Mesenchymal stem cell (in vitro differentiated cells and primary cell): ENCODE data around the gene ALKBH7. TPM values are rescaled to one million over a fixed set of nuclear protein-coding genes. Genes with fewer than 3 reads are reported as not detected.

Source experiments
- DNase-seq: peaks from one replicate; pipeline ENCODE4 v3.0.0-alpha.2; 2013
- H2AFZ ChIP-seq: one replicate; pipeline ENCODE4 v1.6.1; 2013; ENCODE audit warnings: low read depth, mild to moderate bottlenecking, control low read depth, inconsistent platforms, low read length, moderate library complexity
- H2AK5ac ChIP-seq: 2 replicates; pipeline ENCODE4 v1.6.1; 2013; ENCODE audit warnings: low read length, moderate library complexity, mild to moderate bottlenecking, inconsistent platforms; ENCODE audit not compliant: severe bottlenecking
- H2BK120ac ChIP-seq: one replicate; pipeline ENCODE4 v1.6.1; 2013; ENCODE audit warnings: low read depth, mild to moderate bottlenecking, inconsistent platforms, low read length, moderate library complexity
- H2BK12ac ChIP-seq, 2 experiments: one replicate each; pipeline ENCODE4 v1.6.1; 2013; ENCODE audit warnings: inconsistent platforms in 2 of 2, low read length in 2 of 2, mild to moderate bottlenecking in 2 of 2, moderate library complexity in 2 of 2, control low read depth in 1 of 2
- H2BK15ac ChIP-seq: one replicate; pipeline ENCODE4 v1.6.1; 2013; ENCODE audit warnings: mild to moderate bottlenecking, low read depth, inconsistent platforms; ENCODE audit not compliant: poor library complexity, severe bottlenecking
- H2BK5ac ChIP-seq: 2 replicates; pipeline ENCODE4 v1.6.1; 2013; ENCODE audit warnings: low read depth, mild to moderate bottlenecking, low read length, control low read depth, inconsistent platforms; ENCODE audit not compliant: poor library complexity, severe bottlenecking
- H3K14ac ChIP-seq, 2 experiments: one replicate each; pipeline ENCODE4 v1.6.1; 2013; ENCODE audit warnings: inconsistent platforms in 2 of 2, low read length in 2 of 2, control low read depth in 1 of 2, mild to moderate bottlenecking in 1 of 2, moderate library complexity in 1 of 2
- H3K18ac ChIP-seq, 2 experiments: one replicate each; pipeline ENCODE4 v1.6.1; 2013; ENCODE audit warnings: inconsistent platforms in 2 of 2, low read length in 2 of 2, control low read depth in 1 of 2, low read depth in 1 of 2, mild to moderate bottlenecking in 1 of 2
- H3K23ac ChIP-seq, 2 experiments: one replicate each; pipeline ENCODE4 v1.6.1; 2013; ENCODE audit warnings: inconsistent platforms in 2 of 2, low read length in 2 of 2, mild to moderate bottlenecking in 2 of 2, moderate library complexity in 2 of 2, control low read depth in 1 of 2
- H3K27ac ChIP-seq: 2 replicates; pipeline ENCODE4 v1.5.1; 2013; ENCODE audit warnings: mild to moderate bottlenecking, moderate library complexity, low read length, control low read depth, inconsistent platforms; ENCODE audit not compliant: poor library complexity, severe bottlenecking
- H3K27me3 ChIP-seq, 2 experiments: 2 replicates each; pipeline versions ENCODE4 v1.6.1 to v1.7.0; 2013; ENCODE audit warnings: low read length in 2 of 2, mild to moderate bottlenecking in 2 of 2, moderate library complexity in 2 of 2, control low read depth in 1 of 2, inconsistent platforms in 1 of 2; ENCODE audit not compliant: control insufficient read depth in 1 of 2, insufficient read depth in 1 of 2
- H3K36me3 ChIP-seq, 2 experiments: 2 replicates each; pipeline versions ENCODE4 v1.6.1 to v1.7.0; 2013; ENCODE audit warnings: low read length in 2 of 2, control low read depth in 1 of 2, inconsistent platforms in 1 of 2, low read depth in 1 of 2, mild to moderate bottlenecking in 1 of 2; ENCODE audit not compliant: insufficient read depth in 2 of 2, control insufficient read depth in 1 of 2
- H3K4ac ChIP-seq, 2 experiments: one replicate each; pipeline ENCODE4 v1.6.1; 2013; ENCODE audit warnings: inconsistent platforms in 2 of 2, low read length in 2 of 2, mild to moderate bottlenecking in 2 of 2, moderate library complexity in 2 of 2, control low read depth in 1 of 2, low read depth in 1 of 2
- H3K4me1 ChIP-seq: 2 replicates; pipeline ENCODE4 v1.6.1; 2013; ENCODE audit warnings: low read depth, low read length, control low read depth; ENCODE audit not compliant: control insufficient read depth, insufficient read depth
- H3K4me2 ChIP-seq: 2 replicates; pipeline ENCODE4 v1.6.1; 2013; ENCODE audit warnings: low read length, mild to moderate bottlenecking, inconsistent platforms; ENCODE audit not compliant: poor library complexity, severe bottlenecking
- H3K4me3 ChIP-seq, 2 experiments: 2 replicates each; pipeline versions ENCODE4 v1.5.1 to v1.7.0; 2013; ENCODE audit warnings: low read length in 2 of 2, mild to moderate bottlenecking in 2 of 2, control low read depth in 1 of 2, low read depth in 1 of 2; ENCODE audit not compliant: insufficient read depth in 1 of 2
- H3K79me1 ChIP-seq: replicated peaks from 2 replicates; pipeline ENCODE4 v1.6.1; 2013; ENCODE audit warnings: mild to moderate bottlenecking, control low read depth, low read length, inconsistent platforms; ENCODE audit not compliant: poor library complexity, severe bottlenecking
- H3K9ac ChIP-seq: 2 replicates; pipeline ENCODE4 v1.7.0; 2013; ENCODE audit warnings: mild to moderate bottlenecking, low read length, moderate library complexity
- H3K9me3 ChIP-seq: 2 replicates; pipeline ENCODE4 v1.7.0; 2013; ENCODE audit warnings: mild to moderate bottlenecking, low read length; ENCODE audit not compliant: control insufficient read depth
- H4K8ac ChIP-seq: one replicate; pipeline ENCODE4 v1.6.1; 2013; ENCODE audit warnings: inconsistent platforms, mild to moderate bottlenecking, low read length, moderate library complexity
- H4K91ac ChIP-seq: one replicate; pipeline ENCODE4 v1.6.1; 2013; ENCODE audit warnings: mild to moderate bottlenecking, low read length, inconsistent platforms
- WGBS: methylation state at CpG from one replicate; pipeline ENCODE4 v1.1.7; 2013; ENCODE audit warnings: mixed read lengths; 5-methylcytosine and 5-hydroxymethylcytosine counted together
- polyA plus RNA-seq, 2 experiments: library from polyadenylated mRNA; stranded (reverse); fragments of 200-250 nt; gene quantifications; one replicate each; pipeline ENCODE4 v1.2.3, GENCODE V29; 2013

Gene ALKBH7, protein sequence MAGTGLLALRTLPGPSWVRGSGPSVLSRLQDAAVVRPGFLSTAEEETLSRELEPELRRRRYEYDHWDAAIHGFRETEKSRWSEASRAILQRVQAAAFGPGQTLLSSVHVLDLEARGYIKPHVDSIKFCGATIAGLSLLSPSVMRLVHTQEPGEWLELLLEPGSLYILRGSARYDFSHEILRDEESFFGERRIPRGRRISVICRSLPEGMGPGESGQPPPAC
- 46.0 TPM for polyA plus RNA-seq (2013, experiment 1 of 2)
- polyA plus RNA-seq (2013, experiment 2 of 2), result 44.8 TPM

DNA sequence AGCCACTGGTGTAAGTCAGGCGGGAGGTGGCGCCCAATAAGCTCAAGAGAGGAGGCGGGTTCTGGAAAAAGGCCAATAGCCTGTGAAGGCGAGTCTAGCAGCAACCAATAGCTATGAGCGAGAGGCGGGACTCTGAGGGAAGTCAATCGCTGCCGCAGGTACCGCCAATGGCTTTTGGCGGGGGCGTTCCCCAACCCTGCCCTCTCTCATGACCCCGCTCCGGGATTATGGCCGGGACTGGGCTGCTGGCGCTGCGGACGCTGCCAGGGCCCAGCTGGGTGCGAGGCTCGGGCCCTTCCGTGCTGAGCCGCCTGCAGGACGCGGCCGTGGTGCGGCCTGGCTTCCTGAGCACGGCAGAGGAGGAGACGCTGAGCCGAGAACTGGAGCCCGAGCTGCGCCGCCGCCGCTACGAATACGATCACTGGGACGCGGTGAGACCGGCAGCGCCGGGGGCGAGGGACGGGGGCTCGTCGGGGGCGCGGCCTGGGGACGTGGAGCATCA, at the start of gene ALKBH7:
TSS of gene ALKBH7 (plus strand) at position 201 of the 502 bp plus-strand sequence. CDS start at position 228, 27 bp downstream.
- H2BK5ac ChIP-seq, result peak within 1 kb of the TSS; percentile 95
- peak within 1 kb of the TSS in 1 of 2 experiments; percentile 98 for H3K14ac ChIP-seq
- H3K4me1 ChIP-seq, result peaks cover 27% of the 10 kb centered on the region
- peak within 1 kb of the TSS; percentile 89 to 100 for H3K4me3 ChIP-seq
- peak within 1 kb of the TSS; percentile 97 to 98 for H3K18ac ChIP-seq
- H3K27ac ChIP-seq, result peak within 1 kb of the TSS; percentile 89
- H3K36me3 ChIP-seq, result peaks cover 17 to 42% of the 10 kb centered on the region in 2 experiments
- H2BK15ac ChIP-seq, result peak within 1 kb of the TSS; percentile 99
- H2BK120ac ChIP-seq, result peak within 1 kb of the TSS; percentile 64
- H3K4me2 ChIP-seq, result peak within 1 kb of the TSS; percentile 81
- peak within 1 kb of the TSS; percentile 97 for H2AFZ ChIP-seq
- H3K79me1 ChIP-seq, result peaks cover 7% of the 10 kb centered on the region
- H3K9me3 ChIP-seq, result no peaks in the 10 kb centered on the region
- H3K9ac ChIP-seq, result peak within 1 kb of the TSS; percentile 88
- DNase-seq, result peak; percentile 100
- peak within 1 kb of the TSS in 1 of 2 experiments; percentile 75 for H2BK12ac ChIP-seq
- H4K8ac ChIP-seq, result peak within 1 kb of the TSS; percentile 98
- WGBS, result under 1% methylated on average over 46 of the region's 47 CpGs
- H3K27me3 ChIP-seq, result no peaks in the 10 kb centered on the region
- peak within 1 kb of the TSS in 1 of 2 experiments; percentile 27 for H3K23ac ChIP-seq
- peak within 1 kb of the TSS; percentile 90 for H4K91ac ChIP-seq
- H2AK5ac ChIP-seq, result peak within 1 kb of the TSS; percentile 54
- peak within 1 kb of the TSS; percentile 84 to 98 for H3K4ac ChIP-seq

DNA sequence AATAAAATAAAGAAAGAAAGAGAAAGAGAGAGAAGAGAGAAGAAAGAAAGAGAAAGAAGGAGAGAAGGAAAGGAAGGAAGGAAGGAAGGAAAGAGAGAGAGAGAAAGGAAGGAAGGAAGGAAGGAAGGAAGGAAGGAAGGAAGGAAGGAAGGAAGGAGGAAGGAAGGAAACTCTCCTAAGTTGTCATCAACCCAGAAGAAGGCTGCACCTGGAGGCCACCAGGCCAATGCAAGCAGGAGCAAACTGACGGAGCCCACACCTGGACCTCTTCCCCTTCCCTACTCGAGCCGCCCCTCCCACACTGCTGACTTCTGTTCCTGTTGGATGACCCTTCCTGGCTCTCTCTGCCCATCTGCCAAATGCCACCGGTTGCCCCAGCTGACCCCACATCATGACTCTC, 47.8 kb upstream of the ALKBH7 start:
- no peak for DNase-seq
- WGBS, result 83% methylated on average over 4 of the region's 4 CpGs
- no peak overlapping the region for H2BK15ac ChIP-seq

DNA sequence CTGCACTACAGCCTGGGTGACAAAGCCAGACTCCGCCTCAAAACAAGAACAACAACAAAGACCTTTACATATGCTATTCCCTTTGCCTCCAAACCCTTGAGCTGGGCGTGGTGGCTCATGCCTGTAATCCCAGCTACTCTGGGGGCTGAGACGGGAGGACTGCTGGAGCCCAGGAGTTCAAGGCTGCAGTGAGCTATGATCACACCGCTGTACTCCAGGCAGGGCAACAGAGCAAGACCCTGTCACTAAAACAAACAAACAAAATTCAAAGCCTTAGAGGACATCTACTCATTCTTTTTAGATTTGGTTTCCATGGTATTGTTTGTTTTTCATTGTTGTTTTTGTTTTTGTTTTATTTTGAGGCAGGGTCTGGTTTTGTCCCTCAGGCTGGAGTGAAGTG, 47.0 kb upstream of the ALKBH7 start:
- 65% methylated on average over 3 of the region's 4 CpGs for WGBS
- H3K14ac ChIP-seq, result no peak overlapping the region
- no peak overlapping the region for H3K23ac ChIP-seq
- no peaks in the 10 kb centered on the region for H3K4me1 ChIP-seq
- no peak overlapping the region for H3K27ac ChIP-seq
- H2BK15ac ChIP-seq, result no peak overlapping the region
- H3K4me3 ChIP-seq, result no peak overlapping the region
- H2AK5ac ChIP-seq, result no peak overlapping the region
- no peak overlapping the region for H2BK120ac ChIP-seq
- peaks cover 8 to 52% of the 10 kb centered on the region in 2 experiments for H3K27me3 ChIP-seq
- H3K18ac ChIP-seq, result no peak overlapping the region
- no peaks in the 10 kb centered on the region for H3K36me3 ChIP-seq
- H2BK5ac ChIP-seq, result no peak overlapping the region
- H3K9ac ChIP-seq, result no peak overlapping the region
- no peak for DNase-seq
- no peak overlapping the region for H3K4ac ChIP-seq
- H4K8ac ChIP-seq, result no peak overlapping the region
- H2BK12ac ChIP-seq, result no peak overlapping the region
- no peak overlapping the region for H3K4me2 ChIP-seq
- no peak overlapping the region for H2AFZ ChIP-seq
- H3K9me3 ChIP-seq, result no peaks in the 10 kb centered on the region
- H3K79me1 ChIP-seq, result no peaks in the 10 kb centered on the region
- no peak overlapping the region for H4K91ac ChIP-seq

More for the DNA sequence above, 47.8 kb upstream of the ALKBH7 start:
- Histone ChIP-seq H4K8ac (no peak overlapping the region), H3K23ac (no peak overlapping the region), H2BK12ac (no peak overlapping the region), H3K14ac (no peak overlapping the region), H3K79me1 (no peaks in the 10 kb centered on the region), H3K4ac (no peak overlapping the region), H3K18ac (no peak overlapping the region), H3K4me3 (no peak overlapping the region), H2BK120ac (no peak overlapping the region), H2AK5ac (no peak overlapping the region), H3K4me1 (no peaks in the 10 kb centered on the region), H3K27me3 (peaks cover 8 to 51% of the 10 kb centered on the region in 2 experiments), H3K27ac (no peak overlapping the region), H3K4me2 (no peak overlapping the region), H2AFZ (no peak overlapping the region), H4K91ac (no peak overlapping the region), H2BK5ac (no peak overlapping the region), H3K9ac (no peak overlapping the region), H3K36me3 (no peaks in the 10 kb centered on the region), H3K9me3 (no peaks in the 10 kb centered on the region)

DNA sequence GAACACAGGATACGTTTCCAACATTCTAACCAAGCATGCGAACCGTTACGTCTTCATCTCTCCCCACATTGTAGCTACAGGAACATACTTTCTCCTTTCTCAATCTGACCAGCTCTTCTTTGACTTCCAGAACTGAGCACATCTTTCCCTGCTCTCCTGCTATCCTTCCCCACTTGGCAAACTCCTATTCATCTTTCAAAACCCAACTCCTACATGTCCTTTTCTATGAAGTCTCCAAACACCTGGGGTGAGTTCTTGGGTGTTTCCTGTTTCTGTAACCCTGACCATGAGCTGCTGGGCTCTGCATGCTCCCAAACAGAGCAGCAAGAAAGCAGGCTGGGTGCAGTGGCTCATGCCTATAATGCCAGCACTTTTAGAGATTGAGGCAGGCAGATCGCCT, 45.8 kb upstream of the ALKBH7 start:
- Histone ChIP-seq H2BK5ac (no peak overlapping the region), H2AFZ (no peak overlapping the region), H3K79me1 (no peaks in the 10 kb centered on the region), H3K14ac (no peak overlapping the region), H3K4me3 (no peak overlapping the region), H3K4me2 (no peak overlapping the region), H3K27ac (no peak overlapping the region), H3K18ac (no peak overlapping the region), H2AK5ac (no peak overlapping the region), H3K9me3 (no peaks in the 10 kb centered on the region), H4K8ac (no peak overlapping the region), H2BK12ac (no peak overlapping the region), H3K4me1 (no peaks in the 10 kb centered on the region), H4K91ac (no peak overlapping the region), H3K9ac (no peak overlapping the region), H3K27me3 (peaks cover 8 to 49% of the 10 kb centered on the region in 2 experiments), H2BK120ac (no peak overlapping the region), H3K36me3 (no peaks in the 10 kb centered on the region), H2BK15ac (no peak overlapping the region), H3K23ac (no peak overlapping the region), H3K4ac (no peak overlapping the region)
- DNase-seq, result no peak
- WGBS, result 89% methylated on average over 5 of the region's 5 CpGs
